ENCODE results near the gene G0S2.

Gene G0S2

DNA sequence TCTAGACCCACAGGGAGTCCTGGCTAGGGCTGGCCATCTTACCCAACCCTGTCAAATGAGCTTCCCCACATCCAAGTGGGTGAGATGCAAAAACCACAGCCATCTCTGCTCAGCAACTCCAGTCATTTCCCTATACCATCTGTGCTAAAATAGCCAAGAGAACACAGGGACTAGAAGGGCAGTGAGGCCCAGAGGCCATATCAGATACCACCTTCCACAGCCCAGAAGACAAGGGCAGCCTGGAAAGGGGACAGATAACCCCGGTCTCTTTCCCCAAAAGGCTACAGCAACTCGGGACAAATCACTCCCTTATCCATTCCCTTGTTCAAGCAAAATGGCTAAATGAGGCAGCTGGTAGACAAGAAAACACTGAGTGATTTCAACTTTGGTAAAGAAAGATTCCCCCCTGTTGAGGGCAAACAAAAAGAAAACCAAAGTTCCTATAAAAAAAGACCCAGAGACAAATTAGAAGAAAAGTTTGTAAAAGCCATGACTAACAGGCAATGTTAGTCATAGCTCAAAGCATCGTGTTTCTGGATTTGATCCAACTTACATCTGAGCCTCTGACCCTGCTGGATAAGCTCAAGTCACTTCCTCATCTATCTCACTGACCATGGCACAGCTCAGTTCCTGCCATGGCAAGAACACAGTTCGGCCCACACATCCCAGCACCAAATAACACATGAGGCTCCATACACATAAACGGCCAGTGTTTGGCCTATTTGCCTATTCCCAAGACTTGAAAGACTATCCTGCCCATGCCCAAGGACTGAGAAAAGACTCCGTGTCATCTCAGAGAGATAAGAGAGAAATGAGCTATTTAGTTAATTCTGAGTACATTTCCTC, 26.1 kb upstream of the G0S2 start:
- no peak for DNase-seq (ENCODE audit: low read depth in 3 of 3)

- DNase-seq (ENCODE audit: low read depth in 3 of 3) = no peak
Observed at GRCh38 chr1:209650454-209650853, 24.8 kb upstream of the G0S2 start.

DNA sequence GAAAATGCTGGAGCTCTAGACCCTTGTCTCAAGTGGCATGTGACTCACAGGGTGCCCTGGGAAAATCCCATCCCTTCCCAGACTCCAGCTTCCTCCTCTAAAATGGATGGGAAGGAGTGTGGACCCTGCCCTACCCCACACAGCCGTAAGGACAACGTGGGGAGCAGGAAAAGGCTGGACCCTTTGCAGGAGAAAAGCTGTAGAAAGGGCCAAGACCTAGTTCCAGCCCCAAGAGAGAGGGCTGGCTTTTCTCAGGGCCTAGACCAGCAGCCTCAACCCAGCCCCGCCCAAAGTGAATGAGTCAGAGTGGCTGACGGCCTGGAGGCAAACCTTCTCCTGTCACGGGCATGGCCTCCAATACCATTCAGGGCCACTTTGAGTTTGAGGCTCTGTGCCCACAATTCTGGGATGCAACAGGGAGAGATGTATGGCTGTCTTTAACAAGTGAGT, 24.0 kb upstream of the G0S2 start:
- DNase-seq (ENCODE audit: low read depth in 3 of 3) = peak; percentile 49 to 76 (median 64)

DNA sequence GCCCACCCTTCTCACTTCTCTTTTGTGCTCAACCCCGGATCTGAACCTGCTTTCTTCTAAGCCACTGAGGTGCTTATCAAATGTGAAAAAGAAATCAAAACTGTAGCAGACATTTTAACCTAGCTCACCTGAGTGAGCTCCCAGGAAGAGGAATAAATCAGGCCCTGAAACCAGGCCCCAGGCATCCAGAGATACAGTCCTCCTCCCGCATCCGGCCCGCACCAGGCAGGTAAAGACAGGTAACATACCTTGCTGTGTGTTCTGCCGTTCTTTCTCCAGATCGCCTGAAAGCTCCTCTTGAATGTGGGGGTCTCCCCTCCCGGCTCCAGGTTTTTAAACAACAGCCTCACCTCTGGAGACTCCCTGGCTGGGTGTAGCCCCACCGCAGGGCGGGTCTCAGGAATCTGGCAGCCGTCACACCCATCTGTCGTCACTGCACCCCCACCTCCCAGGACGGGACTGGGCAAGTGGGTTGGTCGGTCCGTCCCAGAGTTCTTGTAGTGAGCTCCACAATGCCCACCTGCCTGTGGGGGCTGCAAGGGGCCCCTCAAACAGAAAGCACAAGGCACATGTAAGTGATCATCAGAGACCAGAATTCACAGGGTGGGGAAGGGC, 23.0 kb upstream of the G0S2 start, which contains the start of gene LAMB3:
TSS of gene LAMB3 (minus strand) at position 305 of the 615 bp plus-strand sequence. CDS start 1,481 bp downstream, outside the sequence.
- DNase-seq (ENCODE audit: low read depth in 3 of 3) = no peak

GRCh38 chr1:209652873-209653401, 22.3 kb upstream of the G0S2 start:
- peak; percentile 34 to 63 (median 53) for DNase-seq (ENCODE audit: low read depth in 3 of 3)

DNA sequence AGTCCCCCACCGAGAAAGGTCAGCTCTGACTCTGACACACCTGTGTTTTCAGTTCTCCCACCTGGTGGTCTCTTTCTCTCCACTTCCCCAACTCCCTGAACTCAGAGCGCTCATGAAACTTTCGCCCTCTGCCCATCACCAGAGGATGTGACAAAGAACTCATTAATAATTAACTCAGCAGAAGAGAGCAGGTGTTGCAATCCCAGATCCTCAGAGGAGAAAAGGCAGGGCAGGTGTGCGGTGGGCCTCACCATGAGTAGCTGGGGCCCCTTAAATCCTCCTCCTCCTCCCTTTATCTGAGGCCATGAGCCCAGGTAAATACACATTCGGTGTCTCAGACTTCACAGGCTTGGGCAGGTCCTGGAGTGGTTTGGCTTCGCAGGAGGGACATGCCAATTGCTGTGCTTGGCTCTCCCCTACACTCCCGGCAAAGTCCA, 21.3 kb upstream of the G0S2 start:
- DNase-seq (ENCODE audit: low read depth in 3 of 3) = no peak

DNA sequence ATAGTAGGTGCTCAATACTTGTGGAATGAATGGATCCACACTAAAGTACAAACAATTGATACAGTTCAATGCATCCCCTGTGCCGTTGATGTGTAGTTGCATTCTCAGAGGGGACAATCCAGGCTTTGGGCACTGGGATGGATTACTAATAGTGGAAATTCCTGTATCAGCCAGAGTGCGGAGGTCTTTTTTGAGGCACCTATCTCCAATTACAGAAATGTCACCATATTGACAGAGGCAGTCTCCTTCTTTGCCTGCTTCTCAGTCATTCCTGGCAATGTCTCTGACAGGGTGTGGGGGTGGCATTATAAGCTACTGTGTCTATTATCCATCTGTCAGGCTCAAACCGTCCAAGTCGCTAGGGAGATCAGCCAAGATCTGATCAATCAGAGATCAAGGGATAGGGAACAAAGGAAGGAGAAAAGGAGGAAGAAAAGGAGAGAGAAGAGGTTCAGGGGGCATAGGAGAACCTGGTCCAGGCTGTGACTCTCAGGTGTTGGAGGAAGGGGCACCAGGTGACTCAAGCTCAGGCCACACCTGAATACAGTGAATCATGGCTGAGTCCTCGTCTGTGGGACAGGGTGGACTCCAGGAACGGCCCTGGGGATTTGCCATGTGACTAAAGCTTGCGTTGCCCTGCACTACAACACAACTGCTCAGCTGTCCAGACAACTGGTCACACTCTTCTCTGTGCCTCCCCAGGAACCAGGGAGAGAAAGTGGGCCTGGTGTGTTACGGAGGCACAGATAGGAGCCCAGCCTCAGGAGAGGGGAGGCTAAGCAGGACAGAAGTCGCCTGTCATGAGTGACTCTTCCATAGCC, 19.6 kb upstream of the G0S2 start:
- DNase-seq (ENCODE audit: low read depth in 3 of 3) = no peak

GRCh38 chr1:209657140-209657879, 17.9 kb upstream of the G0S2 start:
- DNase-seq (ENCODE audit: low read depth in 3 of 3) = no peak

DNA sequence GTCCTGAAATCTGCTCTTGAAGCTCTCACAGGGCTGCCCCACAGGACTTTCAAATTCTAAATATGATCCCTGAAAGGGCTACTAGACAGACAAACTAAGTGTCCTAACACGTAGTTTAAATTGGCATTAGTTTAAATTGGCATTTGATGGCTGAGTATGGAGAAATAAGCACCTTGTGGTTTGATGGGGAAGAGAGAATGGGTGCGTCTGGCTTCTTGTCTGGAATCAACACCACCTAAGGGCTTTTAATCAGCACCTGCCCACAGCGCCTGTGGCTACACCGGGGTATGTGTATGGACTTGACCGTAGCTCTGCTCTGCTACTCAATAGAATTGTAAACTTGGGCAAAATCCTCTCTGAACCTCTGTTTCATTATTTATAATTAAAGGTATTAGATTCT, 17.3 kb upstream of the G0S2 start:
- no peak for DNase-seq (ENCODE audit: low read depth in 3 of 3)

GRCh38 chr1:209659909-209660308, 15.3 kb upstream of the G0S2 start:
- DNase-seq (ENCODE audit: low read depth in 3 of 3) = no peak

- DNase-seq (ENCODE audit: low read depth in 3 of 3) = no peak
Observed at GRCh38 chr1:209661071-209661470, 14.1 kb upstream of the G0S2 start.

DNA sequence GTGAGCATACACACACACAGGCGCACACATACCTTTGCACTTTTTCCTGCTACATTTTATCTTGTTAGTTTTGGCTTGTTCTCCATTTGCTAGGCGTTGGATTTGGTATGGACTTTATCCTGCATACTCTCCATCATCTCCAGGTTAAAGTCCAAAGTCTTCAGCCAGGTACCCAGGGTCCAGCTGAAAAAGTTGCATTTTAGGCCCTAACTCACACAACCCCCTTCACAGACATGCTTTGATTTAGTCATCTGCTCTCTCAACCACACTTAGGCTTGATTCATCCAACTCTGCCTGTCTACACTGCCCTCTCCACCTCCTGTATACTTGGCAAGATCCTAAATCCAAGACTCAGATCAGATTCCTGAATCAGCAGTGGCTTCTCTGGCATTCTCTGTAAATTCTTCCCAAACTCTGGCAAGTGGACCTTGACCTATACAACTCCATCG, 12.3 kb upstream of the G0S2 start:
- DNase-seq (ENCODE audit: low read depth in 3 of 3) = no peak

DNA sequence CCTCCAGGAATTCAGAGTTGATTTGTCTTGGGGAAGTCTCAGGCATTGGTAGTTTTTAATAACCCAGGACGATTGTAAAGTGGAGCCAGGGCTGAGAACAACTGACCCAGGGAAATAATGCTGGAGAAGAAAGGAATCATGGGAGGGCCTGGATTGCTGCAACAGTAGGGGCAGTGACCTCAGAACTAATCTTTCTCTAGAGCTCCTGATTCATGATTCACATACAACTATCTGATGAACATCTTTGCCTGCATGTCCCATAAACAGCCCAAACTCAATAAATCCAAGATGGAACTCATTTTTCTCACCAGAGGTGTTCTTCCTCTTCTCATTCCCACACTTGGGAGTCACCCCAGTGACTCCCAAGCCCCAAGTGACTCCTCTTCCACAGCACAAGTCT, 8.1 kb upstream of the G0S2 start:
- no peak for DNase-seq (ENCODE audit: low read depth in 3 of 3)

DNA sequence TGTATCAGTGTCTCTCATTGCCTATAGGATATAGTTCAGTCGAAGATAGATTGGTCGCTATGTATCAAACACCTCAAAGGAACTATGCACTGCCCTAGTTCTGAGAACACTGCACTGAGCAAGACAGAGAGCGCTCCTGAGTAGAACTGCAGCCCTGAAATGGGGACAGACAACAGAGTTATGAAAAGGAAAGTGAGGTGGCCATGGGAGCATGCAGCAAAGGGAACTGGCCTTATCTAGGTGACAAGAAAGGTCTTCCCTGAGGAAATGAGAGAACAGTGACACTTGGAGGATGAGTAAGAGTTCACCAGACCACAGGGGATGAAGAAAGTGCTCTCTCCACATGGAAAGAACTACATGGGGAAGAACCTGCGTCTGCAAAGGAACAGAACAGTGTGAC, 7.5 kb upstream of the G0S2 start:
- no peak for DNase-seq (ENCODE audit: low read depth in 3 of 3)

GRCh38 chr1:209670441-209671082, 4.7 kb upstream of the G0S2 start:
- DNase-seq (ENCODE audit: low read depth in 3 of 3) = no peak

GRCh38 chr1:209672705-209673630, 2.2 kb upstream of the G0S2 start:
- peak in 1 of 3 donors; percentile 28 for DNase-seq (ENCODE audit: low read depth in 3 of 3)

GRCh38 chr1:209673631-209674417, 1.4 kb upstream of the G0S2 start:
- no peak for DNase-seq (ENCODE audit: low read depth in 3 of 3)

GRCh38 chr1:209675565-209676154, 448 bp downstream of the G0S2 start:
- DNase-seq (ENCODE audit: low read depth in 3 of 3) = no peak

All from stimulated activated CD4-positive, alpha-beta T cell treated with anti-CD3 and anti-CD28 coated beads, TNF-alpha, amount 100 ng/mL, for 48 hours (primary cell).